PC-9 (cell line): ENCODE measurements around the gene ACSL3. TPM values are rescaled to one million over a fixed set of nuclear protein-coding genes. Genes with fewer than 3 reads are reported as not detected.
"Not testable (repeated sequence)": the region's sequence is repeated elsewhere in the genome, so short reads cannot be mapped to it uniquely, and the experiment has no call there.

Experiments
- BruUV-seq: library from RNA; stranded (reverse); fragments of 400-500 nt; replicated peaks from 2 replicates; lab custom pipeline; 2021; lab: Mats Ljungman, UMichigan
- CTCF ChIA-PET: fragments of 300-600 bp; sonication (Branson Sonifier 250); formaldehyde crosslinking; loops from one replicate; lab custom pipeline; 2022; ENCODE audit warnings: antibody characterized with exemption; lab: Charles Lee
- POLR2A ChIA-PET: fragments of 300-600 bp; sonication (Branson Sonifier 250); formaldehyde crosslinking; loops from one replicate; lab custom pipeline; 2022; ENCODE audit warnings: antibody characterized with exemption; ENCODE audit not compliant: unreplicated experiment; lab: Charles Lee
- DNase-seq, 2 experiments: peaks; one replicate each; pipeline versions ENCODE4 v3.0.0 to v3.0.0-alpha.2; 2015 to 2022; ENCODE audit warnings: mixed read lengths in 1 of 2
- H2AFZ ChIP-seq: fragments of 200-600 bp; sonication (generic); 2 replicates; pipeline ENCODE4 v1.8.1; 2017; ENCODE audit warnings: antibody characterized with exemption
- H3F3A ChIP-seq: fragments of 200-600 bp; sonication (generic); 2 replicates; pipeline ENCODE4 v1.8.1; 2017; ENCODE audit warnings: antibody characterized with exemption, mild to moderate bottlenecking, low read depth; ENCODE audit not compliant: insufficient read depth
- H3K27ac ChIP-seq: fragments of 200-600 bp; sonication (generic); 2 replicates; pipeline ENCODE4 v1.6.1; 2016; ENCODE audit warnings: mixed run types
- H3K27me3 ChIP-seq: fragments of 200-600 bp; sonication (generic); 2 replicates; pipeline ENCODE4 v1.6.1; 2016; ENCODE audit warnings: low read depth, mixed run types; ENCODE audit not compliant: insufficient read depth
- H3K36me3 ChIP-seq: fragments of 200-600 bp; sonication (generic); 2 replicates; pipeline ENCODE4 v1.6.1; 2016; ENCODE audit warnings: low read depth, mixed run types
- H3K4me1 ChIP-seq: fragments of 200-600 bp; sonication (generic); replicated peaks from 2 replicates; pipeline ENCODE4 v1.6.1; 2016; ENCODE audit warnings: mixed run types; ENCODE audit not compliant: insufficient read depth
- H3K4me2 ChIP-seq: fragments of 200-600 bp; sonication (generic); 2 replicates; pipeline ENCODE4 v1.6.1; 2017; ENCODE audit warnings: mixed run types
- H3K4me3 ChIP-seq: fragments of 200-600 bp; sonication (generic); 2 replicates; pipeline ENCODE4 v1.6.1; 2016; ENCODE audit warnings: mixed run types
- H3K79me2 ChIP-seq: fragments of 200-600 bp; sonication (generic); 2 replicates; pipeline ENCODE4 v1.6.1; 2017; ENCODE audit warnings: low read depth, mixed run types
- H3K9me2 ChIP-seq: fragments of 200-600 bp; sonication (generic); 2 replicates; pipeline ENCODE4 v1.8.1; 2017; ENCODE audit warnings: mild to moderate bottlenecking; ENCODE audit not compliant: insufficient read depth
- H3K9me3 ChIP-seq: fragments of 200-600 bp; sonication (generic); 2 replicates; pipeline ENCODE4 v1.8.1; 2016; ENCODE audit warnings: low read depth; ENCODE audit not compliant: insufficient read depth
- H4K20me1 ChIP-seq: fragments of 200-600 bp; sonication (generic); 2 replicates; pipeline ENCODE4 v1.8.1; 2017; ENCODE audit not compliant: insufficient read depth
- CTCF ChIP-seq: fragments of 200-600 bp; sonication (generic); conservative IDR thresholded peaks from 2 replicates; pipeline ENCODE4 v1.6.1; 2017; ENCODE audit warnings: mixed run types, antibody characterized with exemption, mild to moderate bottlenecking, moderate library complexity
- EZH2 ChIP-seq: fragments of 200-600 bp; sonication (generic); IDR thresholded peaks from 2 replicates; pipeline ENCODE4 v1.8.0; 2017; ENCODE audit warnings: antibody characterized with exemption, low read depth
- intact Hi-C: fragments of 100-400 bp; cut with micrococcal nuclease; formaldehyde crosslinking; loops from one replicate; pipeline ENCODE4 v1.10.0; 2022; ENCODE audit not compliant: unreplicated experiment
- total RNA-seq: library from RNA; stranded (reverse); gene quantifications from 2 replicates; pipeline ENCODE4 v1.2.3, GENCODE V29; 2021

The ACSL3 gene
- total RNA-seq, 1 experiment from 2014 or later = 446 TPM

GRCh38 chr2:222989431-222989830, 128.6 kb downstream of the ACSL3 start:
- Histone ChIP-seq H3K27me3 (no peaks in the 10 kb centered on the region), H3K36me3 (no peaks in the 10 kb centered on the region), H2AFZ (no peak overlapping the region), H3K9me2 (no peaks in the 10 kb centered on the region), H3K4me2 (no peak overlapping the region), H3K4me3 (no peak overlapping the region), H3K4me1 (peaks cover 6% of the 10 kb centered on the region), H3K79me2 (no peaks in the 10 kb centered on the region), H3K27ac (no peak overlapping the region), H3F3A (no peaks in the 10 kb centered on the region), H3K9me3 (peaks cover 7% of the 10 kb centered on the region), H4K20me1 (no peaks in the 10 kb centered on the region)
- POLR2A ChIA-PET = no interaction called here
- intact Hi-C loops = no loop called here
- no TSS peak for BruUV-seq
- TF ChIP-seq CTCF (no peak), EZH2 (no peak)
- CTCF ChIA-PET = interaction anchor here (0.6 kb wide), 1 partner anchor 335 kb away, joined by 3 read pairs; no protein-coding TSS in a partner anchor
- no peak for DNase-seq

- intact Hi-C loops, DNase-seq, H3K79me2 ChIP-seq, H3K36me3 ChIP-seq, H2AFZ ChIP-seq, H3K9me3 ChIP-seq, H3K4me2 ChIP-seq, H3K4me3 ChIP-seq, H3K27me3 ChIP-seq, POLR2A ChIA-PET, H3K27ac ChIP-seq, H3K9me2 ChIP-seq, H4K20me1 ChIP-seq, H3F3A ChIP-seq, BruUV-seq: not testable (repeated sequence)
- peaks cover 13% of the 10 kb centered on the region for H3K4me1 ChIP-seq
- CTCF ChIA-PET = interaction anchor here (0.6 kb wide), 1 partner anchor 336 kb away, joined by 3 read pairs; no protein-coding TSS in a partner anchor
Observed at GRCh38 chr2:222990206-222990605, 129.4 kb downstream of the ACSL3 start.

- Histone ChIP-seq H4K20me1 (no peaks in the 10 kb centered on the region), H3K4me2 (no peak overlapping the region), H3F3A (no peaks in the 10 kb centered on the region), H3K27me3 (no peaks in the 10 kb centered on the region), H3K4me3 (no peak overlapping the region), H3K9me3 (no peaks in the 10 kb centered on the region; the same call in 1 of the 2 replicates), H3K4me1 (peaks cover 13% of the 10 kb centered on the region), H2AFZ (0 out of 2 replicates have a peak overlapping the region, but pooled peaks have one; percentile 13), H3K9me2 (no peaks in the 10 kb centered on the region), H3K27ac (no peak overlapping the region), H3K36me3 (no peaks in the 10 kb centered on the region), H3K79me2 (no peaks in the 10 kb centered on the region)
- POLR2A ChIA-PET = no interaction called here
- intact Hi-C loops = no loop called here
- TF ChIP-seq EZH2 (no peak), CTCF (no peak)
- CTCF ChIA-PET = no interaction called here
- no TSS peak for BruUV-seq
- DNase-seq = no peak
Observed at GRCh38 chr2:222992137-222992536, 131.3 kb downstream of the ACSL3 start.

Other genes starting within 250 kb of the ACSL3 start
- gene FARSB, start 204.9 kb upstream of the ACSL3 start, total RNA-seq = 37.5 and 50.2 TPM in 2 replicates
- 0.35 and 0.65 TPM in 2 replicates for gene MOGAT1, start 189.4 kb upstream of the ACSL3 start, total RNA-seq
- gene KCNE4, start 191.2 kb downstream of the ACSL3 start, total RNA-seq = 0.11 TPM in 1 of 2 replicates, not detected in the other